Stimulated activated CD4-positive, alpha-beta T cell treated with anti-CD3 and anti-CD28 coated beads, Interleukin-4, amount 100 ng/mL, for 48 hours (primary cell): Measurements from ENCODE around the gene APP.
"Not testable (repeated sequence)": the region's sequence is repeated elsewhere in the genome, so short reads cannot be mapped to it uniquely, and the experiment has no call there.

Source experiments
- DNase-seq, 2 donors: peaks; one replicate each; pipeline ENCODE4 v3.0.0-alpha.2; 2020; ENCODE audit warnings: low read depth in 2 of 2

APP gene

GRCh38 chr21:25942135-25942534 is 228.4 kb downstream of the APP start:
- no peak for DNase-seq

- no peak for DNase-seq
These were observed 231.2 kb downstream of the APP start for GRCh38 chr21:25939396-25939761.

- no peak for DNase-seq
These were observed 231.7 kb downstream of the APP start for GRCh38 chr21:25938658-25939395.

- no peak for DNase-seq
These were observed 233.8 kb downstream of the APP start for GRCh38 chr21:25936776-25937175.

GRCh38 chr21:25934771-25935224 is 235.8 kb downstream of the APP start:
- peak in 1 of 2 donors; percentile 2 for DNase-seq

GRCh38 chr21:25934130-25934529 is 236.4 kb downstream of the APP start:
- no peak for DNase-seq

- DNase-seq, result no peak
These were observed 238.8 kb downstream of the APP start for GRCh38 chr21:25931765-25932164.

GRCh38 chr21:25929856-25930520 is 240.6 kb downstream of the APP start:
- DNase-seq, result no peak

GRCh38 chr21:25927195-25927880 is 243.2 kb downstream of the APP start:
- no peak for DNase-seq

- no peak for DNase-seq
These were observed 244.6 kb downstream of the APP start for GRCh38 chr21:25925936-25926335.

GRCh38 chr21:25925064-25925800 is 245.3 kb downstream of the APP start:
- no peak for DNase-seq

GRCh38 chr21:25918152-25918551 is 252.4 kb downstream of the APP start:
- not testable (repeated sequence) for DNase-seq

- DNase-seq, result no peak
These were observed 254.3 kb downstream of the APP start for GRCh38 chr21:25916226-25916625.

GRCh38 chr21:25913479-25913878 is 257.1 kb downstream of the APP start:
- no peak for DNase-seq

GRCh38 chr21:25912402-25912746 is 258.2 kb downstream of the APP start:
- DNase-seq, result no peak

- DNase-seq, result no peak
These were observed 258.7 kb downstream of the APP start for GRCh38 chr21:25911730-25912401.

GRCh38 chr21:25910809-25911208 is 259.8 kb downstream of the APP start:
- DNase-seq, result no peak

GRCh38 chr21:25909341-25909740 is 261.2 kb downstream of the APP start:
- no peak for DNase-seq

GRCh38 chr21:25908495-25908894 is 262.1 kb downstream of the APP start:
- DNase-seq, result no peak

GRCh38 chr21:25907573-25908275 is 262.8 kb downstream of the APP start:
- DNase-seq, result no peak

GRCh38 chr21:25906587-25906986 is 264.0 kb downstream of the APP start:
- DNase-seq, result no peak
